Breast epithelium (tissue), 3 donors: Measurements from ENCODE around the gene WNK2.

ENCODE experiments used
- CTCF ChIP-seq, 3 donors: fragments of 450-650 bp; IDR thresholded peaks; one replicate each; pipeline ENCODE4 v1.5.1; 2016 to 2017; ENCODE audit warnings: antibody characterized with exemption in 3 of 3, mild to moderate bottlenecking in 3 of 3, moderate library complexity in 3 of 3
- POLR2A ChIP-seq: fragments of 450-650 bp; IDR thresholded peaks from one replicate; pipeline ENCODE4 v1.6.1; 2016; ENCODE audit warnings: antibody characterized with exemption, mild to moderate bottlenecking, moderate library complexity
- POLR2AphosphoS5 ChIP-seq, 3 donors: sonication (generic); formaldehyde crosslinking; IDR thresholded peaks; one replicate each; pipeline ENCODE4 v1.6.1; 2017; ENCODE audit warnings: antibody characterized with exemption in 3 of 3

DNA sequence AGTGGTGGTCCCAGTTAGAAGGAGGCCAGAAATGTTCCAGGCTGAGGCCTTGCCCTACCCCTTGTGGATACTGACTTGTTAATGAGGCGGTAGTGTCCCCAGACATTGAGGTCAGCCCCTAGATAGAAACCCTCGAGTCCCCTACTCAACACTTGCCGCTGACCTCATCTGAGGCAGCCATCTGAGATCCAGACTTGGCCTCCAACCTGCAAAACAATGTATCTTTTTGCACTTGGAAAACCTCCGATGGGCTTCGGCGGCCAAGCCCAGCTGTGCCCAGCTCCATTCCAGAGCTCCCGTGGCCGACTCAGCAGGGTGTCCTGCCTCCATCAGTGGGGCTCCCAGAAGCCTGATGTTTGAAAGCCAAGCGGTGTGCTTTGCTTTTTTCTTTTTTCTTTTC lies 122.1 kb downstream of the WNK2 start:
- no peak for TF ChIP-seq CTCF (IDR thresholded peaks at IDR 0.05)
- no peak for TF ChIP-seq POLR2AphosphoS5 (IDR thresholded peaks at IDR 0.05)
- no peak for TF ChIP-seq POLR2A
